CD4-positive, alpha-beta T cell treated with Interleukin-15 for 1 hour (primary cell): Measurements from ENCODE around the gene PSKH1.
A peak's percentile ranks its signal among the peaks of the same experiment; 100 is the strongest.
"Not testable (repeated sequence)": the region's sequence is repeated elsewhere in the genome, so short reads cannot be mapped to it uniquely, and the experiment has no call there.

ENCODE experiments used
- DNase-seq: peaks from one replicate; pipeline ENCODE4 v3.0.0-alpha.2; 2020

Gene PSKH1

GRCh38 chr16:67892899-67893742 lies at the start of gene PSKH1:
Gene PSKH1 (plus strand): TSS chr16:67893254. CDS start chr16:67908750, 15,496 bp downstream.
- DNase-seq, result peak; percentile 92

GRCh38 chr16:67843343-67843765 lies 49.7 kb upstream of the PSKH1 start:
- no peak for DNase-seq

- no peak for DNase-seq
Measured at GRCh38 chr16:67844497-67844896, 48.6 kb upstream of the PSKH1 start.

- DNase-seq, result no peak
Measured at GRCh38 chr16:67845291-67846062, 47.6 kb upstream of the PSKH1 start.

GRCh38 chr16:67846063-67846319 lies 47.1 kb upstream of the PSKH1 start:
- no peak for DNase-seq

- DNase-seq, result peak; percentile 94
Measured at GRCh38 chr16:67846320-67847063, 46.6 kb upstream of the PSKH1 start, which contains the start of gene NUTF2. Gene NUTF2 (plus strand): TSS chr16:67846933. CDS start chr16:67865131, 18,198 bp downstream.

GRCh38 chr16:67847064-67847861 lies 45.8 kb upstream of the PSKH1 start, which contains the start of gene CENPT:
Gene CENPT (minus strand): TSS chr16:67847693. CDS start chr16:67833859, 13,834 bp downstream.
- DNase-seq, result no peak

GRCh38 chr16:67848118-67848517 lies 44.9 kb upstream of the PSKH1 start:
- no peak for DNase-seq

GRCh38 chr16:67853670-67854069 lies 39.4 kb upstream of the PSKH1 start:
- no peak for DNase-seq

GRCh38 chr16:67855789-67856188 lies 37.3 kb upstream of the PSKH1 start:
- DNase-seq, result no peak

GRCh38 chr16:67856927-67857546 lies 36.0 kb upstream of the PSKH1 start:
- no peak for DNase-seq

GRCh38 chr16:67857547-67858233 lies 35.4 kb upstream of the PSKH1 start:
- DNase-seq, result peak; percentile 55

- DNase-seq, result no peak
Measured at GRCh38 chr16:67858500-67858899, 34.6 kb upstream of the PSKH1 start.

GRCh38 chr16:67860589-67861398 lies 32.3 kb upstream of the PSKH1 start:
- DNase-seq, result no peak

- DNase-seq, result no peak
Measured at GRCh38 chr16:67861877-67862276, 31.2 kb upstream of the PSKH1 start.

GRCh38 chr16:67862623-67863583 lies 30.2 kb upstream of the PSKH1 start:
- DNase-seq, result no peak

- DNase-seq, result not testable (repeated sequence)
Measured at GRCh38 chr16:67864044-67864443, 29.0 kb upstream of the PSKH1 start.

- DNase-seq, result no peak
Measured at GRCh38 chr16:67864594-67864993, 28.5 kb upstream of the PSKH1 start.

- no peak for DNase-seq
Measured at GRCh38 chr16:67865318-67865717, 27.7 kb upstream of the PSKH1 start.
